Type B pancreatic cell (in vitro differentiated cells): ENCODE results near the gene MUC6. TPM values are rescaled to one million over a fixed set of nuclear protein-coding genes. Genes with fewer than 3 reads are reported as not detected.

Experiments used
- DNase-seq: peaks from one replicate; pipeline ENCODE4 v3.0.0; 2021; ENCODE audit warnings: mixed read lengths; ENCODE audit not compliant: unreplicated experiment; ENCODE audit errors: extremely low spot score
- H3K27ac Mint-ChIP-seq: 2 replicates; pipeline ENCODE4 v1.8.0; 2021; ENCODE audit warnings: mild to moderate bottlenecking, mixed read lengths
- H3K27me3 Mint-ChIP-seq: 2 replicates; pipeline ENCODE4 v1.8.0; 2021; ENCODE audit warnings: mixed read lengths
- H3K36me3 Mint-ChIP-seq: 2 replicates; pipeline ENCODE4 v1.8.0; 2021; ENCODE audit warnings: mixed read lengths
- H3K4me1 Mint-ChIP-seq: one replicate; pipeline ENCODE4 v1.8.0; 2021; ENCODE audit warnings: mixed read lengths; ENCODE audit not compliant: unreplicated experiment
- H3K4me3 Mint-ChIP-seq: 2 replicates; pipeline ENCODE4 v1.8.0; 2021; ENCODE audit warnings: mild to moderate bottlenecking, mixed read lengths
- H3K9me3 Mint-ChIP-seq: 2 replicates; pipeline ENCODE4 v1.8.0; 2021; ENCODE audit warnings: mixed read lengths
- CTCF ChIP-seq: fragments of 200-600 bp; sonication (generic); conservative IDR thresholded peaks from 2 replicates; pipeline ENCODE4 v1.5.0; 2021; ENCODE audit warnings: antibody characterized with exemption, mild to moderate bottlenecking
- total RNA-seq: library from RNA; stranded (reverse); gene quantifications from 2 replicates; pipeline ENCODE4 v1.2.1, GENCODE V29; 2021; ENCODE audit warnings: low replicate concordance

Gene MUC6
- total RNA-seq, 1 donor from 2014 or later: 0.46 TPM

- TF ChIP-seq CTCF: no peak
- H3K27ac Mint-ChIP-seq: peak overlapping the region; percentile 53
- H3K4me3 Mint-ChIP-seq: no peak overlapping the region
- H3K4me1 Mint-ChIP-seq: no peaks in the 10 kb centered on the region
- no peak for DNase-seq
- H3K36me3 Mint-ChIP-seq: no peaks in the 10 kb centered on the region
- peaks cover 7% of the 10 kb centered on the region for H3K27me3 Mint-ChIP-seq
- peaks cover 8% of the 10 kb centered on the region for H3K9me3 Mint-ChIP-seq
Measured at GRCh38 chr11:1060410-1060809, 23.9 kb upstream of the MUC6 start.

GRCh38 chr11:1059759-1060158, 23.2 kb upstream of the MUC6 start:
- Mint-ChIP-seq H3K27me3 (peaks cover 7% of the 10 kb centered on the region), H3K36me3 (no peaks in the 10 kb centered on the region), H3K4me3 (no peak overlapping the region), H3K9me3 (peaks cover 8% of the 10 kb centered on the region), H3K27ac (no peak overlapping the region), H3K4me1 (no peaks in the 10 kb centered on the region)
- DNase-seq: no peak
- no peak for TF ChIP-seq CTCF

- Mint-ChIP-seq H3K27ac (no peak overlapping the region), H3K9me3 (peaks cover 8% of the 10 kb centered on the region), H3K4me1 (no peaks in the 10 kb centered on the region), H3K27me3 (peaks cover 2% of the 10 kb centered on the region), H3K36me3 (no peaks in the 10 kb centered on the region), H3K4me3 (no peak overlapping the region)
- DNase-seq: no peak
- no peak for TF ChIP-seq CTCF
Measured at GRCh38 chr11:1057806-1058205, 21.3 kb upstream of the MUC6 start.

GRCh38 chr11:1055990-1056771, 19.7 kb upstream of the MUC6 start:
- no peak overlapping the region for H3K27ac Mint-ChIP-seq
- H3K9me3 Mint-ChIP-seq: no peaks in the 10 kb centered on the region
- H3K4me3 Mint-ChIP-seq: no peak overlapping the region
- TF ChIP-seq CTCF: no peak
- no peaks in the 10 kb centered on the region for H3K36me3 Mint-ChIP-seq
- H3K4me1 Mint-ChIP-seq: peaks cover under 1% of the 10 kb centered on the region
- no peaks in the 10 kb centered on the region for H3K27me3 Mint-ChIP-seq
- no peak for DNase-seq

GRCh38 chr11:1055109-1055703, 18.7 kb upstream of the MUC6 start:
- H3K4me3 Mint-ChIP-seq: no peak overlapping the region
- TF ChIP-seq CTCF: no peak
- H3K27me3 Mint-ChIP-seq: no peaks in the 10 kb centered on the region
- peaks cover 4% of the 10 kb centered on the region for H3K4me1 Mint-ChIP-seq
- no peak for DNase-seq
- H3K27ac Mint-ChIP-seq: no peak overlapping the region
- no peaks in the 10 kb centered on the region for H3K9me3 Mint-ChIP-seq
- no peaks in the 10 kb centered on the region for H3K36me3 Mint-ChIP-seq
